HG03025 (cell line): ENCODE measurements around the gene CDT1.
"Not testable (repeated sequence)": the region's sequence is repeated elsewhere in the genome, so short reads cannot be mapped to it uniquely, and the experiment has no call there.

Source experiments
- ATAC-seq: cut with Tn5 transposase; IDR thresholded peaks from one replicate; pipeline ENCODE4 v1.9.1; 2021; ENCODE audit warnings: mild to moderate bottlenecking, moderate library complexity; ENCODE audit not compliant: unreplicated experiment, low FRiP score

The CDT1 gene

GRCh38 chr16:88782454-88783390 is 20.9 kb upstream of the CDT1 start:
- no peak for ATAC-seq

GRCh38 chr16:88783391-88784073 is 20.1 kb upstream of the CDT1 start:
- ATAC-seq, result no peak

DNA sequence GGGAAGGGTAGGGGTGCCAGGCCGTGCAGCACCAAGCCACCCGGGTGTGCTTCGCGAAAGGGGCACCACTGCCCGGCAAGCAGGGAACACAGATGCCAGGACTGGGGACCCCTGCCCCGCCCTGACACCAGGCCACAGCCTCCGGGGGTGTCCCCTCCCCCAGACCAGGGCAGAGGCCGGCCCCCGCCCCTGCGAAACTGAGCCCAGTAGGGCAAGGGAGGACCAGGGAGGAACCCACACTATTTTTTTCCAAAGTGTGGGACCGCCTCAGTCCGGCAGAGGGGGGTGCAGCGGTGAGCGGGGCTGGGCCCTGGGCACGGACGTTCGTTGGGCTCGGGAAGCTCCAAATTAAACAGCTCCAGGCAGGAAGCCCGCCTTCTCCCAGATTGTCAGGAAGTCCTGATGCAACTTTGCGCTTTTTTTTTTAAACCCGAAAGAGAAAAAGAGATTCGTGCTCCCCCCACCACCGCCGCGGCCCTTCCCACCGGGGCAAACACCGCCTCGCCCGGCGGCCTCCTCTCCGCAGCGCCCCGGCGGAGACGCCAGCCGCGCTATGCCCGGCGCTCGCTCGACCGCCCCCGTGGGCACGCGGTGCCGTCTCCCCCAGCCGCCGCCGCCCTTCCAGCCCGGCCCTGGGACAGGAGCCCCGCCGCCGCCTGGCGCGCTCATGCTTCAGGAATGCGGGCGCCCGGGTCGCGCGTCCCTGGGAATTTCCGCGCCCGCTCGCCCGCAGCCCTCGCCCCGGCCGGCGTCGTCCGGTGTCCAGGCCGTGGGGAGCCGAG is 19.3 kb upstream of the CDT1 start:
- no peak for ATAC-seq

- ATAC-seq, result no peak
These were observed 18.8 kb upstream of the CDT1 start for GRCh38 chr16:88784856-88785105.

DNA sequence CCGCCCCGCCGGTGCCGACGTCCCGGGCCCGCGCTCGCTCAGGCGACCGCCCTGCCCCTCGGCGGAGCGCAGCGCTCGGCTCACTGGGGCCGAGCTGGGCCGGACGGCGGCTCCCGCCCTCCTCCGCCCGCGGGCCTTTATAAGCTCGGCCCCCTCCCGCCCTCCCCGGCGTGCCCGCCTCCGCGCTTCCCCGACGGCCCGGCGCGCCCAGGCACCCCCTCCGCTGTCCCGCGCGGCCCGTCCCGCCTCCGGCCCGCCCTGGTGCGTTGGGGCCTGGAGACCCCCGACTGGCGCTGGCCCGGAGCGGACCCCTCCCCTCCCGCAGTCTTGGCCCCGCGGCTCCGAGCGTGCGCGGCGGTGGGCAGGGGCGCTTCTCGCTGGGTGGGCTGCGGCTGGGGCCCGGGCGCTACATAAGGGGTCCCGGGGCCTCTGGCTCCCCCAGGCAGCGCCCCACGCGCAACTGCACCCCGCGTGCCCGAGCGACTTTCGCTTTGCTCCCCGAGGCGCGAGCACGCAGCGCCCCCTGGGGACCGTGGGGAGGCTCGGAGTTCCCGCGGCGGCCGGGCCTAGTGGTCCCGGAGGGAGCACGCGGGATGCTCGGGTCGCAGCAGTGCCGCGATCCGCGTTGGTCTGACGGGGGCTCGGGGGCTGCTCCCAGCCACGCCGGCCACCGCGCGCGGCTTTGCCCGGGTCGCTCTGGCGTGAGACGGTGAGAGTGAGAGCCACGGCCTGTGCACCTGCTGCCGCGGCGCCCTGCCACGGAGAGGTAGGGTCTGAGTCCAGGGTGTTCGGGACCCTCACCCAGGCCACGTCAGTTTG is 18.3 kb upstream of the CDT1 start, which contains the start of gene PIEZO1:
Gene PIEZO1 (minus strand): TSS at position 115 of the 819 bp plus-strand sequence. CDS start 256 bp downstream, outside the sequence.
- no peak for ATAC-seq

- no peak for ATAC-seq
These were observed 15.8 kb upstream of the CDT1 start for GRCh38 chr16:88787579-88788314.

- ATAC-seq, result not testable (repeated sequence)
These were observed 14.8 kb upstream of the CDT1 start for GRCh38 chr16:88788749-88789148.

GRCh38 chr16:88789594-88789993 is 14.0 kb upstream of the CDT1 start:
- ATAC-seq, result no peak

GRCh38 chr16:88790312-88791211 is 13.0 kb upstream of the CDT1 start:
- no peak for ATAC-seq

DNA sequence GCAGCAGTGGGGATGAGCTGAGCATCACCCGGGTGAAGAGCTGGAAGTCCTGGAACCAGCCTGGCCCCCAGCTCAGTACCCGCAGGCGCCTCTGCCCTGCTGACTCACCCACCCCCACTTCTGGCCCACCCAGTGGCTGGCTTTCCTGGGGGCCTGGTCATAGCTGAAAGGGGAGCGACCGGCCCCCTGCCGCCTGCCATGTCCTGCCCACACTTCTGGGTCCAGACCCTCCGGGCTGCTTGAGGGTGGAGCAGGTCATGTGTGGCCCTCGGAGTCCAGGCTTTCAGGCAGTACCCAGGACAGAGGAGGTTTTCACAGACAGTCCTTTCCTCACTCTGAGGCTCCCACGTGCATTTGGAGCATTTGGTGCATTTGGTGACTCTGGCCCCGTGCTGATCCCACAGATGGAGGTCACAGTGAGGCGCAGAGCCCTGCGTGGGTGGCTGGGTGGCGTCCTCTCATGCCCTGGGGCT is 11.5 kb upstream of the CDT1 start:
- ATAC-seq, result no peak

- ATAC-seq, result no peak
These were observed 10.8 kb upstream of the CDT1 start for GRCh38 chr16:88792668-88793250.

- ATAC-seq, result no peak
These were observed 10.2 kb upstream of the CDT1 start for GRCh38 chr16:88793251-88793954.

GRCh38 chr16:88796278-88796677 is 7.3 kb upstream of the CDT1 start:
- ATAC-seq, result no peak

DNA sequence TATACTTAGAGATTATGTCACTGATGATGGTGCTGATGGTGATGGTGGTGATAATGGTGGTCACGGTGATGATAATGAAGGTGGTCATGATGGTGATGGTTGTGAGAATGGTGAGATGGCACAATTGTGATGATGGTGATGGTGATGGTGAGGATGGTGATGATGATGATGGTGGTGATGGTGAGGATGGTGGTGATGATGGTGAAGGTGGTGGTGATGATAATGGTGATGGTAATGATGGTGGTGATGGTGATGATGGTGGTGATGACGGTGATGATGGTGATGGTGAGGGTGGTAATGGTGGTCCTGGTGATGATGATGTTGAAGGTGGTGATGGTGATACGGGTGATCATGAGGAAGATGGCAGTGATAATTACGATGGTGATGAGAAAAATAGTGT is 5.5 kb upstream of the CDT1 start:
- no peak for ATAC-seq

- no peak for ATAC-seq
These were observed 4.7 kb upstream of the CDT1 start for GRCh38 chr16:88798772-88799455.

DNA sequence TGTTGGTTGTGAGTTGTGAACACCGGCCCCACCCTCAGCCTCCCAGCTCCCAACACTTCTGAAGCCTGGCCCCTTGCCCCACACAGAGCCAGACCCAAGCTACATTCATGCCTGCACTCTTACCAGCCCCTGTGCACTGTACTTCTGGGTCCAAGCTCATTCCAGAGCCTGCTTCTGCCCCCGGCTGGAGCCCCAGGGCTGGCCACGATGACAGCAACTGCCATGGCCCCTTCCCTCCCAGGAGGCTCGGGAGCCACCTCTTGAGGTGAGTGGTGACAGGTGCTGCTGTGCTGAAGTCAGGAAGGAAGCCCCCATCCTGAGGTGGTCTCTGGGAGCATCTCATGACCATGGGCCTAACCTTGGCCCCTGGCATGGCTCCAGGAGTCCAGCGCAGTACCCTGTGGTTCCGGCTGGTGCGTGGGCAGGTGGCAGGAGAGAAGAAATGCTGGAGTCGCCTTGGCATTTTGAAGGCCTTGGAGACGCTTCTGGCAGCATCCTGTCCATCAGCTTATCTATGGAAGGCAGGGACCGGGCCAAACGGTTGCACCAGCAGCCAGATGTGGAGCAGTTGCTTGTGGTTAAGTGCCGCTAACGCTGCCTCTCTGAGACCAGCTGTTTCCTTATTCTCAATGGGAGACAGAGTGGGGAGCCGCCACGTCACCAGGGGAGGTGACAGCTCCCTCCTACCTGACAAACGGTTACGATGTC is 3.9 kb upstream of the CDT1 start:
- no peak for ATAC-seq

- no peak for ATAC-seq
These were observed 3.4 kb upstream of the CDT1 start for GRCh38 chr16:88800277-88800592.
